Testis (tissue), 3 donors: ENCODE measurements around the gene FFAR3. TPM values are rescaled to one million over a fixed set of nuclear protein-coding genes. Genes with fewer than 3 reads are reported as not detected.

ENCODE experiments used
- DNase-seq: peaks from one replicate; pipeline ENCODE4 v3.0.0-alpha.2; 2019
- H3K27ac ChIP-seq, 2 donors: fragments of 200-600 bp; sonication (generic); one replicate each; pipeline ENCODE4 v1.5.1; 2019
- H3K27me3 ChIP-seq: fragments of 200-600 bp; sonication (generic); one replicate; pipeline ENCODE4 v1.5.1; 2019
- H3K36me3 ChIP-seq: fragments of 200-600 bp; sonication (generic); one replicate; pipeline ENCODE4 v1.5.1; 2017; ENCODE audit warnings: low read depth; ENCODE audit errors: missing control alignments
- H3K4me1 ChIP-seq: fragments of 200-600 bp; sonication (generic); one replicate; pipeline ENCODE4 v1.5.1; 2019
- H3K4me3 ChIP-seq, 2 donors: fragments of 200-600 bp; sonication (generic); one replicate each; pipeline ENCODE4 v1.5.1; 2017 to 2019
- H3K9me3 ChIP-seq: fragments of 200-600 bp; sonication (generic); one replicate; pipeline ENCODE4 v1.5.1; 2017
- CTCF ChIP-seq, 3 experiments: fragments of 450-650 bp in 2 of 3; fragments of 200-600 bp in 1 of 3; sonication (generic) in 1 of 3; IDR thresholded peaks; one replicate each; pipeline ENCODE4 v1.5.1; 2016 to 2019; ENCODE audit warnings: antibody characterized with exemption in 3 of 3, mild to moderate bottlenecking in 2 of 3, moderate library complexity in 1 of 3
- POLR2A ChIP-seq: fragments of 450-650 bp; IDR thresholded peaks from one replicate; pipeline ENCODE4 v1.6.1; 2017; ENCODE audit warnings: antibody characterized with exemption, mild to moderate bottlenecking, moderate library complexity
- WGBS, 2 donors: methylation state at CpG; one replicate each; pipeline ENCODE4 v1.1.5; 2018; 5-methylcytosine and 5-hydroxymethylcytosine counted together
- intact Hi-C: fragments of 100-400 bp; cut with DNase I; formaldehyde crosslinking; loops from one replicate; pipeline ENCODE4 v1.15.1; 2023; ENCODE audit warnings: low total_unique reads
- polyA plus RNA-seq: library from polyadenylated mRNA; stranded (reverse); fragments of 350-450 nt; fragmentation: Illumina TruSeq; extraction: RNeasy Lipid Tissue Mini Kit (QIAGEN cat#74804); gene quantifications from one replicate; pipeline ENCODE4 v1.2.3, GENCODE V29; 2014; ENCODE audit warnings: low read depth, low replicate concordance; ENCODE audit not compliant: insufficient read depth
- total RNA-seq, 2 donors: library from RNA; depleted of rRNA; stranded (reverse); fragments of >200 nt; gene quantifications; one replicate each; pipeline ENCODE4 v1.2.3, GENCODE V29; 2016

The FFAR3 gene
- total and polyA plus RNA-seq, 3 donors from 2014 or later = 0.25 to 0.47 TPM; not detected in 1

GRCh38 chr19:35392742-35393715, 34.8 kb downstream of the FFAR3 start:
- Histone ChIP-seq H3K27ac (no peak overlapping the region), H3K9me3 (no peaks in the 10 kb centered on the region)

GRCh38 chr19:35395382-35396199, 37.3 kb downstream of the FFAR3 start:
- H3K4me3 ChIP-seq = no peak overlapping the region
- TF ChIP-seq POLR2A = no peak
- no peaks in the 10 kb centered on the region for H3K9me3 ChIP-seq
- H3K36me3 ChIP-seq = no peaks in the 10 kb centered on the region
- no peak for DNase-seq
- 41 to 52% methylated on average over 19 of the region's 19 CpGs for WGBS, 2 donors
- no peaks in the 10 kb centered on the region for H3K4me1 ChIP-seq
- no peak overlapping the region for H3K27ac ChIP-seq
- no peaks in the 10 kb centered on the region for H3K27me3 ChIP-seq
- intact Hi-C loops = no loop called here

More at GRCh38 chr19:35392742-35393715, 34.8 kb downstream of the FFAR3 start:
- Histone ChIP-seq H3K4me3 (no peak overlapping the region), H3K4me1 (no peaks in the 10 kb centered on the region), H3K36me3 (no peaks in the 10 kb centered on the region), H3K27me3 (no peaks in the 10 kb centered on the region)
- DNase-seq = no peak
- no peak for TF ChIP-seq POLR2A
- no peak for TF ChIP-seq CTCF (IDR thresholded peaks at IDR 0.05)
- intact Hi-C loops = no loop called here
- WGBS, 2 donors = 79 to 80% methylated on average over 5 of the region's 5 CpGs

- DNase-seq = no peak
- Histone ChIP-seq H3K36me3 (no peaks in the 10 kb centered on the region), H3K9me3 (no peaks in the 10 kb centered on the region), H3K27me3 (no peaks in the 10 kb centered on the region), H3K4me1 (no peaks in the 10 kb centered on the region), H3K27ac (no peak overlapping the region), H3K4me3 (no peak overlapping the region)
- WGBS, 2 donors = 93 to 94% methylated on average over 14 of the region's 14 CpGs
- TF ChIP-seq POLR2A (no peak), CTCF (IDR thresholded peaks at IDR 0.05) (no peak)
- intact Hi-C loops = no loop called here
These were observed 38.1 kb downstream of the FFAR3 start for GRCh38 chr19:35396240-35396885.

- Histone ChIP-seq H3K36me3 (no peaks in the 10 kb centered on the region), H3K4me1 (no peaks in the 10 kb centered on the region), H3K27me3 (no peaks in the 10 kb centered on the region), H3K4me3 (no peak overlapping the region), H3K27ac (no peak overlapping the region), H3K9me3 (no peaks in the 10 kb centered on the region)
- WGBS, 2 donors = 86% methylated on average over 6 of the region's 6 CpGs
- no peak for DNase-seq
- intact Hi-C loops = no loop called here
- TF ChIP-seq CTCF (IDR thresholded peaks at IDR 0.05) (no peak), POLR2A (no peak)
These were observed 38.8 kb downstream of the FFAR3 start for GRCh38 chr19:35397064-35397463.

- 96 to 98% methylated on average over 12 of the region's 12 CpGs for WGBS, 2 donors
- Histone ChIP-seq H3K4me1 (no peaks in the 10 kb centered on the region), H3K27ac (no peak overlapping the region), H3K9me3 (no peaks in the 10 kb centered on the region), H3K4me3 (no peak overlapping the region), H3K27me3 (no peaks in the 10 kb centered on the region), H3K36me3 (no peaks in the 10 kb centered on the region)
- TF ChIP-seq CTCF (IDR thresholded peaks at IDR 0.05) = no peak
- TF ChIP-seq POLR2A = no peak
- intact Hi-C loops = no loop called here
- no peak for DNase-seq
These were observed 40.3 kb downstream of the FFAR3 start for GRCh38 chr19:35398570-35398969.
